Activated naive CD4-positive, alpha-beta T cell treated with anti-CD3 and anti-CD28 coated beads for 36 hours (primary cell): ENCODE data around the gene CHMP4B. TPM values are rescaled to one million over a fixed set of nuclear protein-coding genes. Genes with fewer than 3 reads are reported as not detected.

ENCODE experiments used
- CTCF ChIA-PET: fragments of 350-600 bp; sonication (Branson Sonifier 250); formaldehyde crosslinking; loops from one replicate; lab custom pipeline; 2021; ENCODE audit warnings: antibody characterized with exemption; lab: Charles Lee
- DNase-seq: peaks from one replicate; pipeline ENCODE4 v3.0.0-alpha.2; 2020
- H3K27ac Mint-ChIP-seq: one replicate; pipeline ENCODE4 v1.8.0; 2021; ENCODE audit warnings: mild to moderate bottlenecking, mixed read lengths
- H3K27me3 Mint-ChIP-seq: one replicate; pipeline ENCODE4 v1.8.0; 2021; ENCODE audit warnings: low read depth, mixed read lengths
- H3K36me3 Mint-ChIP-seq: one replicate; pipeline ENCODE4 v1.8.0; 2021; ENCODE audit warnings: low read depth, mixed read lengths
- H3K4me1 Mint-ChIP-seq: one replicate; pipeline ENCODE4 v1.8.0; 2021; ENCODE audit warnings: low read depth, mixed read lengths
- H3K4me3 Mint-ChIP-seq: one replicate; pipeline ENCODE4 v1.8.0; 2021; ENCODE audit warnings: mild to moderate bottlenecking, moderate library complexity, mixed read lengths
- H3K9me3 Mint-ChIP-seq: one replicate; pipeline ENCODE4 v1.8.0; 2021; ENCODE audit warnings: mixed read lengths
- intact Hi-C: fragments of 100-400 bp; cut with micrococcal nuclease; formaldehyde crosslinking; loops from one replicate; pipeline ENCODE4 v1.15.1; 2023
- total RNA-seq, 2 experiments: library from RNA; stranded (reverse); gene quantifications; one replicate each; pipeline ENCODE4 v1.2.3, GENCODE V29; 2021

The CHMP4B gene
- total RNA-seq, 2 experiments from 2014 or later, result 68.9 to 69.7 TPM

DNA sequence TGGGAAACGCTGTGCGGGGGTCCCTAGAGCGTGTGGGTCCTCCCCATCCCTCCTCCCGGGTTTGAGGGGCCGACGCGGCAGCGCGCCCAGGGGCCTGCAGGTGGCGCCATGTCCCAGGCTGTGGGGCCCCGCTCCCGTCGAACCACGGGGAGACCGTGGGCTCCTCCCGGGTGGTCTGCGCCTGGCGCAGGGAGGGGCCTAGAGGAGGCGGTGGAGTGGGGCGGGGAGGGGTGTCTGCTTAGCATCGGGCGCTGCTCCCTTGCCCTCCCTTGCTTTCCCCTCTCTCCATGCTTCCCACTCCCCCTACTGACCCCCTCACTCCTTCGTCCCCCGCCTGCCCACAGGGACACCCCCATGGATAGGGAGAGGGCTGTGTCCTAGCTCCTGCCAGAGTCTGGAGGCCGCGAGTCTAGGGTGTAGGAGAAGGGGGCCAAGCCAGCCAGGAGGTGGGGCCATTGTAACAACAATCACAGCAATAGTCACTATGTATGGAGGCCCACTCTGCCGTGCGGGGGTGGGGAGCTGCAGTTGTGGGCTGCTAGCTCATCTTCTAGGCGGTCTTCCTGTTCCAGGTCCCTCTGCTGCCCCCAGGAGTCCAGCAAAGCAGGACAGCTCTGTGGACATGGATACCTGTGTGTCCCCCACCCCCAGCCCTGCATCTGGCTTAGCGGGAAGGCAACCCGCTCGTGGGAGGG, 51.7 kb downstream of the CHMP4B start:
- Mint-ChIP-seq H3K9me3 (no peaks in the 10 kb centered on the region), H3K27ac (no peak overlapping the region), H3K4me1 (peaks cover 19% of the 10 kb centered on the region), H3K4me3 (no peak overlapping the region), H3K36me3 (no peaks in the 10 kb centered on the region), H3K27me3 (no peaks in the 10 kb centered on the region)
- peak; percentile 57 for DNase-seq
- intact Hi-C loops, result loop anchor here (1.0 to 2.0 kb wide), 3 partner anchors 52 to 266 kb away; no protein-coding TSS in a partner anchor
- CTCF ChIA-PET, result interaction anchor here (0.6 to 1.8 kb wide), 10 partner anchors 9 to 881 kb away, joined by 3 to 7 read pairs (median 4); no protein-coding TSS in a partner anchor

DNA sequence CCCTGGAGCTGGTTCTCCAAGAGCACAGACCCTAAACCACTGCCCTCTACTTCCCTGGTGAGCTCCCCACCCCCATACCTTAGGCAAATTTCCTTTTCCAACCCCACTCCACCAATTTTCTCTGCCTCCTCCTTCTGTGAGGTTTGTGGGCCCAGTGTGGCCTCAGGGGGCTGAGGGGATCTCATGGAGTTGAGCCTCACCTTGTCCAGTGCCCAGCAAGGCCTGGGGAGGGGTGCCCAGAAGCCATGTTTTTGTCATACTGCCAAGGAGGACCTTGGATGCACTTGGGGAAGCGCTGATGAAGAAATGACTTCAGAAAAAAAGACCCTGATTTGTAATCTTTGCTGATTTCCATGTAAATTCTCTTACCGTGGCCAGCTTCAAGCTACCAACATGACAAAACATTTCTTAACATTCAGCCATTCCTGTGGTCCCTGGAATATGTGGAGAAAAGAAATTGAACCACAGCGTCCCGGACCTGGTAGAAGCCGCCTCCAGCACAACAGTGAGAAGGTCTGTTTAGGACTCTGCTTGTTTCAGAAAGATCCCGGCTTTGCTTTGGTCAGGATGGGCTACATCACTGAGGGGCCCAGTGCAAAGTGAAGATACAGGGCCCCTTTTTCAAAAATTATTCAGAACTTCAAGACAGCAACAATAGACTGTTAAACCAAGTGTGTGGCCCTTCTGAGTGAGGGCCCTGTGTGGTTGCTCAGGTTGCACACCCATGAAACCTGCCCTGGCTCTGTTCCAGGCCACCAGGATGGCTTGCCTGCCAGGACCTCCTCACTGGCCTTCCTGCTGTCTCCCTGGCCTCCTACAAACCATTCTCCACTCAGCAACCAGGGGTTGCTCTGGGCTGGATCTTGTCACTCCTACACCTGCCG, 52.5 kb downstream of the CHMP4B start:
- intact Hi-C loops, result loop anchor here (1.0 to 2.0 kb wide), 3 partner anchors 51 to 266 kb away; no protein-coding TSS in a partner anchor
- CTCF ChIA-PET, result interaction anchor here (0.7 to 1.8 kb wide), 9 partner anchors 9 to 206 kb away, joined by 3 to 7 read pairs (median 4); no protein-coding TSS in a partner anchor

DNA sequence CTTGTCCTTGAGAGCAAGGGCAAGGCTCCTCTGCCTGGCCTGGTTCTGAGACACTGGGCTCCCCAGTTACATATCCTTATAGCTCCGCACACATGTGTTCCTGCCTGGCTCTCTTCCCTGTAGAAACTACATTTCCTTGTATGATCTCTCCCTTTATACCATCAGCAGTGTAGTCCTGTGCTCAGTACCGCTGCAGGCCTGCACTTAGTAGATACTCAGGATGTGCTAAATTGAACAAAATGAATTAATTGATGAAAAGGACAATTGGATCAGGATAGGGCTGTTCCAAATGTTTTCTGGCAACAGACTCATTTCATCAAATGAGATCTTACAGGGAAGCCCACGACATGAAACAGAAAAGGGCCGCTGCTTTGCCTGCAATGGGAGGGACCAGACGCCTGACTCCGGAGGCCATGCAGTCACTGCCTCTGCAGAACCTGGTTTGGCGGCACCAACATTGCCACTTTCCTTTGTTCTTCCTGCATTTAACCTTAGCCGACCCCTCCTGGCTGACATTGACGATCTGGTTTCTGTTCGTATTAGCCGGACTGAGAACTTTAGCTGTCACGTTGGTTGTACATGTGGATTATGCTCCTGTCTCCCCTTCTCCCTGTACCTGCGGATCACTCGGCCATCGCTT, 53.3 kb downstream of the CHMP4B start:
- H3K36me3 Mint-ChIP-seq, result no peaks in the 10 kb centered on the region
- H3K4me1 Mint-ChIP-seq, result peaks cover 4% of the 10 kb centered on the region
- no peak for DNase-seq
- intact Hi-C loops, result no loop called here
- no peak overlapping the region for H3K27ac Mint-ChIP-seq
- CTCF ChIA-PET, result interaction anchor here (0.6 kb wide), 1 partner anchor 280 kb away, joined by 3 read pairs; no protein-coding TSS in a partner anchor
- H3K9me3 Mint-ChIP-seq, result no peaks in the 10 kb centered on the region
- no peak overlapping the region for H3K4me3 Mint-ChIP-seq
- no peaks in the 10 kb centered on the region for H3K27me3 Mint-ChIP-seq

More for the DNA sequence above, 52.5 kb downstream of the CHMP4B start:
- DNase-seq, result no peak
- Mint-ChIP-seq H3K27ac (no peak overlapping the region), H3K4me3 (no peak overlapping the region), H3K4me1 (peaks cover 12% of the 10 kb centered on the region), H3K36me3 (no peaks in the 10 kb centered on the region), H3K27me3 (no peaks in the 10 kb centered on the region), H3K9me3 (no peaks in the 10 kb centered on the region)

DNA sequence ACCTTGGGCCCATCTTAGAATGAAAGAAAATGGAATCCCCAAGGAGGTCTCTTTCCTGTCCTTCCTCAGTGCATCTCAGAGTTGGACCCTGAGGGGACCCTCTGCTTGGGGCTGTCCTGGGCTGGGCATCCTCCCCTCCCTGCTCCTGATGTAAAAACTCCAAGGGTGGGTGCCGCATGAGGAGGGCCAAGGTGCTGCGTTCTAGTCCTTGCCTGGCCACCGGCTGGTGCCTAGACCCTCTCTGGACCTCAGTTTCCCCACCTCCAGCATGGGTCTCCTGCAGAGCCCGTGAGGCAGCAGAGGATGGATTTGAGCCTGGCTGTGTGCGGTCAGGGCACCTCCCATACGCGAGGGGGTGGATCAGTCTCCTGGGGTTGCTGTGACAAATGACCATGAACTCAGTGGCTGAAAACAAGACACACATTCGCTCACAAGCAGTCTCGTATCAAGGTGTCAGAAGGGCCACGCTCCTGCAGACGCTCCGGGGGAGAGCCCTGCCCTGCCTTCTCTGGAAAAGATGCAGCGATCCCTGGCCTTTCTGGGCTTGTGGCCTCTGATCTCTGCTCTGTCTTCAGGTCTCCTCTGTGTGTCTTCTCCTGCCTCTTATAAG, 54.7 kb downstream of the CHMP4B start:
- H3K27ac Mint-ChIP-seq, result no peak overlapping the region
- CTCF ChIA-PET, result no interaction called here
- no peaks in the 10 kb centered on the region for H3K27me3 Mint-ChIP-seq
- H3K4me3 Mint-ChIP-seq, result no peak overlapping the region
- intact Hi-C loops, result no loop called here
- no peaks in the 10 kb centered on the region for H3K4me1 Mint-ChIP-seq
- no peak for DNase-seq
- no peaks in the 10 kb centered on the region for H3K36me3 Mint-ChIP-seq
- no peaks in the 10 kb centered on the region for H3K9me3 Mint-ChIP-seq

DNA sequence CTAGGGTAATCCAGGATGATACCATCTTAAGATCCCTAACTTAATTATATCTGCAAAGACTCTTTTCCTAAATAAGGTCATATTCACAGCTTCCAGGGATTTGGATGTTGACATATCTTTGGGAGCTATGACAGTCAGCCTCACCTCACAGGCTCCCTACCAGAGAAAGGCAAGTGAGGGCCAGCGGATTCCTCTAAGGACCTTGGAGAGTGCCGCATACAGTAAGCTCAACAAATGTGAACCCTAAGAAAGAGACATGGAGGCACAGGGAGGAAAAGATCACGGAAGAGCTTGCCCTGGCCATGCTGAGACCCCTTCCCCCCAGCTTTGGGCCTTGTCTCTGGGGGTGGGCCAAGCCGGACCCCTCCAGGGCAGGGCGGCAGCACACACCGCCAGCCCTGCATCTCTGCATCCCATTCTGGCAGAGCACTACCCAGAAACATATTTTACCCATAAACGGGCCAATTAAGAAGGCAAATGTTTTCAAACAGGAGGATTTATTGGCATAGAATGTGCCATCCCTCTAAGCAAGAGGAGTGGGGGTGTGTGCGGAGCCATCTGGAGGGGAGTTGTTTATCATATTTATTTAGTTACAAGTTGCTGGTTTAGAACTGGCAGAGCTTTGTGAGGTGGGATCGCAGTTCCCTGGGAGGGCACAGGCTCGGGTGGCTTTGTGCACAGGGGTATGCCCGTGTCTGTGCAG, 55.4 kb downstream of the CHMP4B start:
- Mint-ChIP-seq H3K27me3 (no peaks in the 10 kb centered on the region), H3K4me1 (no peaks in the 10 kb centered on the region), H3K4me3 (no peak overlapping the region), H3K9me3 (no peaks in the 10 kb centered on the region), H3K27ac (no peak overlapping the region), H3K36me3 (no peaks in the 10 kb centered on the region)
- CTCF ChIA-PET, result interaction anchor here (0.5 kb wide), 1 partner anchor 47 kb away, joined by 5 read pairs; no protein-coding TSS in a partner anchor
- DNase-seq, result no peak
- intact Hi-C loops, result no loop called here

DNA sequence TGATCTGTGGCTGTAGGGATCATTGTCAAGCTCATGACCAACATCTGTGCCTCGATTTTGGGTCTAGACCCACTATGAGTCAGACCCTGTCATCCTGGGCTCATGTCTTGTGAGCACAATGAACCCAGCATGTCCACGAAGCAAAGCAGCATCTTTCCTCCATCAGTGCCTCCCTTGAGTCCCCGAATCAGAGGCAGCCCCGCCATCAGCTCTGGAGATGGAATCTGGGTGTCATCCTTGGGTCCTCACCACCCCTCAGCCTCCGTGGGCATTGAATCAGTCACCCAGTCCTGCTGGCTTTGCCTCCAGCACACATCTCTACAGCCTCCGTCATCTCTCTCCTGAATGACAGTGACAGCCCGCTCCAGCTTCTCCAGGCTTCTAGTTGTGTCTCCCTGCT, 56.9 kb downstream of the CHMP4B start:
- Mint-ChIP-seq H3K27me3 (no peaks in the 10 kb centered on the region), H3K27ac (no peak overlapping the region), H3K4me1 (no peaks in the 10 kb centered on the region), H3K4me3 (no peak overlapping the region), H3K9me3 (no peaks in the 10 kb centered on the region), H3K36me3 (no peaks in the 10 kb centered on the region)
- intact Hi-C loops, result no loop called here
- CTCF ChIA-PET, result interaction anchor here (0.6 kb wide), 1 partner anchor 199 kb away, joined by 3 read pairs; no protein-coding TSS in a partner anchor
- no peak for DNase-seq

DNA sequence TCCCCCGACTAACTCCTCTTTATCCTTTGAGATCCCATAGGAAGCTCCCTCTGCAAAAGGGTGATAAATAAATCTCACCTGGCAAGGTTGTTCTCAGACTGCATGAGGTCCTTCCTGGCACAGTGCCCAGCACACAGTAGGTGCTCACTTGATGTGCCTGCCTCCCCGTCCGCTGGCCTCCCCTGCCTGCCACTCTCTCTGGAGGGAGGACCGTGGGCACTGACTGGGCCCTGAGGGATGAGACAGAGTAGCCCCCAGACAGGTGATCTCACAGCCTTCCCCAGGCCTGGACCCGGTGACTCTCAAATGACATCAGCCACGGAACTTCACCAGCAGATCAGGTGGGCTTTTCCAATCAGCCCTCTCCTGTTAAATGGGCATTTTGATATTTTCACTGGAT, 57.4 kb downstream of the CHMP4B start:
- no peak for DNase-seq
- intact Hi-C loops, result no loop called here
- Mint-ChIP-seq H3K4me1 (no peaks in the 10 kb centered on the region), H3K27ac (no peak overlapping the region), H3K4me3 (no peak overlapping the region), H3K9me3 (no peaks in the 10 kb centered on the region), H3K27me3 (no peaks in the 10 kb centered on the region), H3K36me3 (no peaks in the 10 kb centered on the region)
- CTCF ChIA-PET, result interaction anchor here (0.6 kb wide), 1 partner anchor 199 kb away, joined by 3 read pairs; no protein-coding TSS in a partner anchor

DNA sequence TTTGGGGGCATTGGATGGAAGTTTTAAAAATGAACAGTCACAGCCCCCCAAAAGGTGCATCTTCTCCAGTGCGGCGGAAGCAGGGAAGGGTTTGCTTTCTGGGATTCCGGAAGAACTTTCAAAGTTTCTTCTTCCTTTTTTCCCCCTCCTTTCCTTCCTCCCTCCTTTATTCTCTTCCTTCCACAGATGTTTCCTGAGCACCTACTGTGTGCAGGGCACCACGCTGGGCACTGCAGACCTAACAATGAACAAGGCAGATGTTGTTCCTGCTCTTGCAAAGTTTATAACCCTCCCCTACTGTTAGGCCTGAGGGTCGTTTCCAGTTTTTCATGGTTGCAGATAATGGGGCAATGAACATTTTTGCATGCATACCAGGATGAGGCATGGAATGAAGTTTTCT, 58.1 kb downstream of the CHMP4B start:
- H3K27ac Mint-ChIP-seq, result no peak overlapping the region
- no peaks in the 10 kb centered on the region for H3K27me3 Mint-ChIP-seq
- H3K4me3 Mint-ChIP-seq, result no peak overlapping the region
- H3K4me1 Mint-ChIP-seq, result no peaks in the 10 kb centered on the region
- H3K9me3 Mint-ChIP-seq, result no peaks in the 10 kb centered on the region
- intact Hi-C loops, result no loop called here
- DNase-seq, result no peak
- CTCF ChIA-PET, result no interaction called here
- H3K36me3 Mint-ChIP-seq, result no peaks in the 10 kb centered on the region

DNA sequence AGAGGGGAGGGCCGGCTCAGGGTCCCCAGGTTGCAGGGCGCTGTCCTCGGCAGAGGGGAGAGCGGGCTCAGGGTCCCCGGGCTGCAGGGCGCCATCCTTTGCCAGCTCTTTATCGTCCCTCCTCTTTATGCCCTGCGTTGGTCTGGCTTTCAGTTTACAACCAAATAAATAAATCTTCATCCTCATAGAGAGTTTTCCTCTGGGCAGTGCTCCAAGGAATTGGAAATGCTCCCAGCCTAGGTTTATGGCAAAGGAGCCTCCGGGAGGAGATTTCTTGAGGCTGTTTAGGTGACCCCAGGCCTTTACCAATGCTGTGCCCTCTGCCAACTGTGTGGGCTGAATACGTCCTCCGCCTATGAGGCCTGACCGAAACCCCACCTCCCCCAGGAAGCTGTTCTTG, 60.2 kb downstream of the CHMP4B start:
- no peak overlapping the region for H3K27ac Mint-ChIP-seq
- H3K4me1 Mint-ChIP-seq, result no peaks in the 10 kb centered on the region
- no peak for DNase-seq
- no peak overlapping the region for H3K4me3 Mint-ChIP-seq
- H3K27me3 Mint-ChIP-seq, result no peaks in the 10 kb centered on the region
- intact Hi-C loops, result no loop called here
- no peaks in the 10 kb centered on the region for H3K36me3 Mint-ChIP-seq
- CTCF ChIA-PET, result no interaction called here
- no peaks in the 10 kb centered on the region for H3K9me3 Mint-ChIP-seq

DNA sequence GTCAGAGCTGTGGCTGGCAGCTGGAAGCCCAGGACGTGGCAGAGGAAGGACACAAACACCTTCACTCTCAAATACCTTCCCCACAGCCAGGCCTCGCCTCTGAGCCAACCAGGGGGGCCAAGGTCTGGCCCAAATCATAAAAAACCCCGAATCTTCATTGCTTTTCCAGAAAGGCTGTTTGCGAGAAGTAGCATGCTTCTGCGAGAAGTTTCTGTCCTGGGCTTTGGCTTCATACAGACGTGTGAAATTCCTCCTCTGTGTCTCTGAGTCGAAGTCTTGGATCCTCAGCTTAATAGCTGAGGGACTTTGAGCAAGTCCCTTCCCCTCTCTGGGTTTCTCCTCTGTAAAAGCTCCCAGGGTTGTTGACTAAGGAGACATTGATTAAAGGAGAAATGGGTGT, 63.0 kb downstream of the CHMP4B start:
- peaks cover 2% of the 10 kb centered on the region for H3K36me3 Mint-ChIP-seq
- no peak overlapping the region for H3K4me3 Mint-ChIP-seq
- no peaks in the 10 kb centered on the region for H3K27me3 Mint-ChIP-seq
- CTCF ChIA-PET, result no interaction called here
- intact Hi-C loops, result no loop called here
- peaks cover 10% of the 10 kb centered on the region for H3K9me3 Mint-ChIP-seq
- H3K27ac Mint-ChIP-seq, result no peak overlapping the region
- DNase-seq, result no peak
- H3K4me1 Mint-ChIP-seq, result no peaks in the 10 kb centered on the region

DNA sequence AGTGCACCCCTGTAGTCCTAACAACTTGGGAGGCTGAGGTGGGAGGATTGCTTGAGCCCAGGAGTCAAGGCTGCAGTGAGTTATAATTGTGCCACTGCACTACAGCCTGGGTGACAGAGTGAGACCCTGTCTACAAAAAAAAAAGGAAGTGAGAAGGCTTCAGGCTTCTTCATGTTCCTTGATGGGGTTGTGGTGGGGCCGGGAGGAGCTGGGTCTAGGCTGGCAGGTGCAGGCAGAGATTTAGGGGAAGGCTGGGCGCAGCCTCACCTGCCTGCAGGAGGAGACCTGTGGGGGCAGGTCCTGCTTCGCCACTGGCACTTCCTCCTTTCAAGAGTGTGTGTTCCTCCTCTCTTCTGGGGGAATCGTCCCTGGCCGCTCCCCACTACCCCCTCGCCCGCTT, 63.9 kb downstream of the CHMP4B start:
- peaks cover 2% of the 10 kb centered on the region for H3K36me3 Mint-ChIP-seq
- H3K27ac Mint-ChIP-seq, result no peak overlapping the region
- no peaks in the 10 kb centered on the region for H3K27me3 Mint-ChIP-seq
- CTCF ChIA-PET, result no interaction called here
- no peak for DNase-seq
- intact Hi-C loops, result no loop called here
- no peak overlapping the region for H3K4me3 Mint-ChIP-seq
- peaks cover 12% of the 10 kb centered on the region for H3K9me3 Mint-ChIP-seq
- H3K4me1 Mint-ChIP-seq, result no peaks in the 10 kb centered on the region
